GM18519 (cell line): ENCODE results near the gene USP49.
"Not testable (repeated sequence)": the region's sequence is repeated elsewhere in the genome, so short reads cannot be mapped to it uniquely, and the experiment has no call there.

Source experiments
- ATAC-seq: cut with Tn5 transposase; IDR thresholded peaks from one replicate; pipeline ENCODE4 v1.9.1; 2021; ENCODE audit warnings: mild to moderate bottlenecking, moderate library complexity; ENCODE audit not compliant: unreplicated experiment, low FRiP score

USP49 gene

DNA sequence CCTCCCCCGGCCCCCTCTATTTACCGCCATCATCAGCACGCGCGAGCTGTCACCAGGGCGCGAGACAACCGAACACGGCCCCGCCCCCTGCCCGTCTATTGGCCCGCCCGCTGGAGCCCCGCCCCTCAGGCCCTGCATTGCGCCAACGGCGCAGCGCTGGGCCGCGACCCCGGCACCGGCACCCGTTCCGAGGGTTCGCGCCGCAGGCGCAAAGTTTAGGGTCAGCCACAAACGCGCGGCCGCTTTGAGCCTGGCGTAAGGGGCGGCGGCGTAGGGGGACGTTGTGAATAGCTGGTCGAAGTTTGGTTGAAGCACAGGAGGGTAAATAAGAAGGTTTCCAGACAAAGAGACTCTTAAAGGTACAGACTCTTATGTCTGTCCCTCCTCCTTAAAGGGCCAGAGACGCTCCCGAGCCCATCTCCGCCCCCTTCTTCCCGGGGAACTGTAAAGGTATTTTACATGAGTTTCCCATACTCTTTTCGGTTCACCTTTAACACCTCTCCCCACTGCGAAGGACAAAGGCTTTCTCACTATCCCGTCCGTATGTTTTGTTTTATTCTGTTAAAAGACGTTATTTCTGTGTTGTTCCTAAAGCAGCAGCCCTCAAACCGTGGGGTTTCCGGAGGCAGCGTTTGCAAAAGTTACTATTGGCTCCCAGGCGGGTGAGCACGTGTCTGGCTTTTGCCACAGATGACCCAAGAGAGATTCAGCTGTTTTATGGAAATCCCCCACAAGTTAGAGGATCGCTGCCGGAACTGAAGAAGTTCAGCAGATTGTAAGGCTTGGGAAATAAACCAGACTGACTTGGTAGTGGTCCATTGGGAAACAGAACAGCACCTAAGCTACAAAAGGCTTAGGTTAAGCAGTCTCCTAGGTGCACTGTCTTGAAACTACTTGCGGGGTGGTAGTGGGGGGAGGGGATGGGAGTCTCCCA, at the start of gene USP49:
Gene USP49, minus strand, starts transcription at position 76 of the 934 bp plus-strand sequence. CDS start 88,392 bp downstream, outside the sequence.
- ATAC-seq: peak; percentile 57

DNA sequence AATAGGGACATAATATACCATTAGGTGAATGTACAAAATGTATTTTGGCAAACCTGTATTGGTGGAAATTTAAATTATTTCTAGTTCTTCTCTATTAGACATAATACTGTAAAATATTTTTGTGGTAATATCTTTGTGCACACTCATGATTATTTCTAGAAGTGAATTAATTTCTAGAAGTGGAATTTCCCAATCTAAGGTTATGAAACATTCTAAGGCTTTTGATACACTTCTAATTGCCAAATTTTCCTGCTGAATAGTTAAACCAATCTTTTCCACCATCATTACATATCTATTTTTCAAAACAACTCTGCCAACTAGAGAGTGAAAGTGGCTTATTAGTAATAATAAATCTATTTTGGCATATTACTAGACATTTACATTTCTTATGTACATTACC, 48.3 kb upstream of the USP49 start:
- no peak for ATAC-seq

DNA sequence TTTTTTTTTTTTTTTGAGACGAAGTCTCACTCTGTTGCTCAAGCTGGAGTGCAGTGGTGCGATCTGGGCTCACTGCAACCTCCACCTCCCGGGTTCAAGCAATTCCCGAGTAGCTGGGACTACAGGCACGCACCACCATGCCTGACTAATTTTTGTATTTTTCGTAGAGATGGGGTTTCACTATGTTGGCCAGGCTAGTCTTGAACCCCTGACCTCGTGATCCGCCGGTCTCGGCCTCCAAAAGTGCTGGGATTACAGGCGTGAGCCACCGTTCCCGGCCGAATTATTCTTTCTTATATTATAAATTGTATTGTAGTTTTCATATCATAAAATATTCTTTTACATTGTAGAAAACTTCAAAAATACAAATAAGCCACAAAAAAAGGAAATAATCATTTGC, 47.7 kb upstream of the USP49 start:
- ATAC-seq: not testable (repeated sequence)

DNA sequence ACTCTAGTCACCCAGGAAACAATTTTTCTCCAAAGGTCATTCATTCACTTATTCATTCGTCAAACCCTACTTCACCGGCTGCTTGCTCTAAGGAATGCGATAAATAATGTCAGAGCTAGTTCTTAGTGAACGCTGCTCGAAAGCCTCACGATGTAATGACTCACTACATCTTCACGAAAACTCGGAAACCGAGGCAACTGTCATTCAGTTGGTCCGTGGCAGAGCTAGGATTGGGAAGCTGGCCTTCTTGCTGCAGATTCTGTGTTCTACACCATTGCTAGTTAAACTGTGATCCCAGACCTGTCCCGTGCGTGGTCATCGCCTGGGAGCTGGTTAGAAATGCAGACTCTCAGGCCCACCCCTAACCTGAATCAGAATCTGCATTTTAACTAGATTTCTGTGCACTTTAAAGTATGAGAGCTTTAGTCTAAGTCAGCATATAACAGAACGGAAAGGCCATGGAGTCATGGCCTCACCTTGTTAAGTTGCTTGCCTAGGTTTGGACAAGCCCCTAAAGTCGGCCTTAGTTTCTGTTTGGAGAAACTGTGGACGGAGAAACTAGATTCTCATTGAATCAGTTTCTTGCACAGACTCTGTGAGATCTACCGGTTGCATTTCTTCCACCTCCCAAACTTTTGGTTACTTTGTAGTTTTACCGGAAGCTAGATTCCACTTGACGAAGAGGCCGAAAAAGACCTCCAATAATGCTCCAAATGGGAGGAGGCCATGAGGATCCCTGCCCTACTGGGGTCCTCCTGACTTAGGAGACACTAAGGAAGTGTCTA, 47.1 kb upstream of the USP49 start:
- no peak for ATAC-seq

DNA sequence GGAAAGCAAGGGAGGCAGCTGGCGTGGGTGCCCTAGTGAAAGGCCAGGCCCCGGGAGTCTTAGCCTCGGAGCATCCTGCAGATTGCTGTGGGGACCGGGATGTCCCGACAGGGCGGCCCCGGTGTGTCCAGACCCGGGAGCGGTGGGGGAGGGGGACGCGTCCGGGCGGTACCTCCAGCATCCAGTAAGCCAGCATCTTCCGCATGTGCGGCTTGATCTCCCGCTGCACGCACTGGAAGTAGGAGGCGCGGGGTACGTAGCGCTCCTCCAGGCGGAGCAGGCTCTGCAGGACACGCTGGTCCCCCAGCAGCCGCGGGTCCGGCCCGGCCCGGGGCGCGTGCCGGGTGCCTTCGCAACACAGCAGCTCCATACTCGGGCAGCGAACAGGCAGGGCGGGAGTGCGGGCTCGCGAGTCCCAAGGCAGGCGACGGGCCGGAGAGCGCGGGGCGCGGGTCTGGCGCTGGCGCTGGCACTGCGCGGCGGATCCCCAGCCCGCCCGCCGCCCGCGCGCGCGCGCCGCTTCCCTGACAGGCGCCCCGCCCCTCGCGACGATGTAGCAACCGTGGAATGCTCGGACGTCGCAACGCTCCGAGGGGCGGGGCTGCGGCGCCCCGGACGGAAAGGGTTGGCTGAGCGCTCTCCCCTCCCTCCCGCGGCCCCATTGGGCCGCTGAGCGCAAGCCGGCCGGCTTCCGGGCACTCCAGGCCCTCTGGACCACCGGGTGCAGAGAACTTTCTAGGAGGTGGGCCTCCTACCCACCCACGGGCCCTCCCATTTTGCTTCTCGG, 46.3 kb upstream of the USP49 start, which contains the start of gene CCND3:
Gene CCND3, minus strand, starts transcription at position 529 of the 787 bp plus-strand sequence. Its CDS starts 159 bp downstream, at position 370.
- ATAC-seq: peak; percentile 80

DNA sequence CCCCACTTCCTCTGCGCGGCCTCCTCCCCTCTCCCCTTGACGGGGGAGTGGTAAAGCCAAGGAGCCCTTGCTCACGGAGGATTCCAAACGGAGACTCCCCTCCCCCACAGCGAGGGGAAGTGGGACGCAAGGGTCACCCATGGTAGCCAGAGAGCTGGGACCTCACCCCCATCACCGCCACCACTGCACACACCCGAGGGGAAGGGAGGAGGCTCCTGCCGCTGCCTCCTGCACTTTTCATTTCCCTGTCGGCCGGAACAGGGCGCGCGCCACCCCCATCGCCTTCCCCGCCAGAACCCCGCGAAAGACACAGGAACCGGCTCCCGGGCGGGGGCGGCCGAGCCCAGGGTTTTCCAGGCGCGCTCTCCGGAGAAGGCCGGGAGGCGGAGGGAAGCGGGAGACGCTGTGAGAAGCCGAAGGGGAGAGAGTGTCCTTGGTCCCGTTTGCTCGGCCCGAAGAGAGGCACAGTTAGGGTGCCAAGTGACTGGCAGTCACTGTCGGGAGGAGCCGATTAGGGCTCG, 45.6 kb upstream of the USP49 start:
- no peak for ATAC-seq

DNA sequence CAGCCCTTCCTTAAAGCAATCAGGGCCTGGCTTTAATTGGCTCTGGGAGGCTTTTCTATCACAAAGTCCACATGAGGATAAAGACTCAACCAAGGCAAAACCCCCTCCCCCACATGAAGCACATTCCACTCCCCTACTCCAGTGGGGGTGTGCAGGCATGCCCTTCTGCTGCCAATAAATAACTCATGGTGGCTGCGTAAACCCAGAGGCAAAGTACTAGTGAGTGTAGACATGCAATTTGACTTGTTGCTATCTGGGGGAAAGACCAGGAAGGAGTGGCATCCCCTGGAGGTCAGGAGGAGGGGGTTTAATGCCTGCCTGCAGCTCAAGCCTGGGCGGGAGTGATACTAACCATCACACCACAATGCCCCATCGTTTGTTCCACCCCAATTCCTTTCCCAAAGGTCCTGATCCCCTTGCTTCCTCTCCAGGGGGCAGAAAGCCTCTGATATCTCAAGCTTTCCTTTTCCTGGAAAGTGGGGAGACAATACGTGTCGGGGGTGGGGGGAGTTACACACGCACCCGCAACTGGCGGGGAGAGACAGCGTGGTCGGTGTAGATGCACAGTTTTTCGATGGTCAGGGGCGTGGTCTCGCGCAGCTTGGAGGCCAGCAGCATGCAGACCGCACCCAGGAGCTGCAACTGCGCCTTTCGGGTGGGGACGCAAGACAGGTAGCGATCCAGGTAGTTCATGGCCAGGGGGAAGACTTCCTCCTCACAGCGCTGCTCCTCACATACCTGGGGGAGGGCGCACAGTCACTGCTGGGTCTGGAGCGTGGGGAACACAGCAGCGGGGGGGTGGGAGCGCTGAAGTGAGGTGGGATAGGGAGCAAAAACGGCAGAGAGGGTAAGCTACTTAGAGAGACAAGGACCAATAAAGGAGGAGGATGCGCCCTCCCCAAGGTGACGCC, 44.9 kb upstream of the USP49 start:
- ATAC-seq: no peak

DNA sequence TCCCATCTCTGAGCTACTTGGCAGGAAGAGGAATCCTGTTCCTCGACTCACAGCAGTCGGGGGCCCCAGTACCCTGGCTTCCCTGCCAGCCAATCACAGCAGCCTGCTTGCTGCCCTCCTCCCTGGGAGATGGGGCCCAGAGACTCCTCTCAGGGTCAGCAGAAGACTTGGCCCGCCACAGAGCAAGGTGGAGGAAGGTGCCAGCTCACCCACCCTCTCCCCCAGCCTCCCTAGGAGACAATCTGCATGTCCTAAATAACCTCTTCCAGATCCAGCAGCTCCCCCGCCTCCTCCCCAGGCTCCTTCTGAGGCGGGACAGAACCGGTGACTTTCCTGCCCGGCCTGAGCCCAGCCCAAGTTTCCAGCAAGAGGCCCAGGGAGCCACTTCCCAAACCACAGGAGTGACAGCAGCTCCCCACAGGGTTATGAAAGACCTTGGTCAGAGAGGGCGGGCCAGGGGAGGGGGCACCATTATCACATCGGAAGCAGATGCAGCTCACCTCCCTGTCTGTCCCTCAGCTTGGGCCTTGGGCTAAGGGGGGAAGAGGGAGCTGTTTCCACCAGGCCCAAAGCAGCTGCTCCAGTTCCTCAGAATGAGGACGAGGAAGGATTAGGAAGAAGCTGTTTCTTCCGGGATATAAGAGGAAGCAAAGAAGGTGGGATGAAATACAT, 44.1 kb upstream of the USP49 start:
- ATAC-seq: no peak

DNA sequence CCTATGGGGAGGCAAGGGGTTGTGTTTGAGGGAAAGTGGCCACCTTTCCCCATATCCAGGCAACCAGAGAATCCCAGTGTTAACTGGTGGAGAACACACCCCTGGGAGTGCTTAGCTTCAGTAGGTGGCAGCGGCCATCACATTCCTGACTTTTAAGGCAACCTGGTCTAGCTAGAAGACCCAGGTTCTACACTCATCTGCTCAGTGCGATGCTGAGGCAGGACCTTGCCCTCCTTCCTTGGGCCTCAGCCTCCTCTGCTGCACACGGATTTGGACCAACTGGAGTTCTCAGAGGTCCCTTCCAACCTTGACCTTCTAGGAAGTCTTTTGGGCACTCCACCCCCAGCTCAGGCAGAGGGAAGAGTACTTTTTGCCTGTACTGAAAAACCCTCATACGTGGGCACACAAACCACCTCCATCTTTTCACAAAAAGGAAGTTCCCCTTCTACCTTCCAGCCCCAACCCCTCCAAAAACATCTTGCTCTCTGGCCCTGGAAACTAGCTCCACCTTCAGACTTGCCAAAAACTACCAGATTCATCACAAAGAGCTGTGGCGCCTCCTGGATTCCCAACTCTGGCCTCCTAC, 43.5 kb upstream of the USP49 start:
- ATAC-seq: no peak

DNA sequence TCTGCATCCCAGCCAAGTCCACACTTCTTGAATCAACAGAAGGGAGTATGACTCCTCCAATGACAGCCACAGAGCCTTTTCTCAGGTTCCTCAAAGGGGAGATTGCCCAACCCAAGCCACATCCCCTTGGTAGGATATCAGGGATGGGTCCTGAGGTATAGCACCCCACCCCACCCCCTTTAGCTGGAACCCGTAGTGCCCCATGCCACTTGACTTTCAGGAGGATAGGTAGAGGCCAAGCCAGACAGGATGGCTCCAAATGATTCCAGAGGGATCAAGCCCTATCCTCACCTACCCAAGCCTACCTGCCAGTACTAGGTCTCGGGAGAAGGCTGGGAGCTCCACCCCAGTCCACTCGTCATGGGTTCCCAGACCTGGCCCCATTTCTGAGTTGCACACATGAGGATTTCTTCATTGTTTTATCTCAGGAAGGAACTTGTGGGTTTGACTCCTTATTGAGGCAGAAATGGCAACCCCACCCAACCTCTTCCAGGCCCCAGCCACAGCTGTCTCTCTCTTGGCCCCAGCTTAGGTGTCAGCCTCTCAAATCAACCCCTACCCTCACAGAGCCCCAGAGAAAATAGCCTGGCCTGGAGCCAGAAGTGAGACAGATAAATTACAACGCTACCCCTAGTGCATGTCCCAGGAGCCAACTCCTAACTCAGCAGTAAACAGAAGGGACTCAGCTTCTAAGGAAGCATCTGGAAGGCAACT, 42.8 kb upstream of the USP49 start:
- ATAC-seq: no peak

DNA sequence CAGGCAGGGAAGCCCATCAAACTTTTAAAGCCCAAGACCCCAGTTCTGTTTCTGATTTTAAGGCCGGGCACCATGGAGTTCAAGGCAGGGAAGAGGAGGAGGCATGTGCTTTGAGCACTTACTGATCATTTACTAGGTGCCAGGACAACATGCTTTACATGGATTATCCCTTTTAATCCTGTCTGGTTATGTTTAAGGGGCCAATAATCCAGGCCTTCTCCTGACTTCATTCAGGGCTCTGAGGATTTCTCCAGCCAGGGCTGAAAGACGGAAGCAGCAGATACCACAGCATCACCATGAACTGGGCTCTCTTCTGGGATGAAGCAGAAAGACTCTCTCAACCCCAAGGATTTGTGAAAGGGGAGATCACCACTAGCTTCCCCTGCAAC, 42.3 kb upstream of the USP49 start:
- ATAC-seq: no peak

DNA sequence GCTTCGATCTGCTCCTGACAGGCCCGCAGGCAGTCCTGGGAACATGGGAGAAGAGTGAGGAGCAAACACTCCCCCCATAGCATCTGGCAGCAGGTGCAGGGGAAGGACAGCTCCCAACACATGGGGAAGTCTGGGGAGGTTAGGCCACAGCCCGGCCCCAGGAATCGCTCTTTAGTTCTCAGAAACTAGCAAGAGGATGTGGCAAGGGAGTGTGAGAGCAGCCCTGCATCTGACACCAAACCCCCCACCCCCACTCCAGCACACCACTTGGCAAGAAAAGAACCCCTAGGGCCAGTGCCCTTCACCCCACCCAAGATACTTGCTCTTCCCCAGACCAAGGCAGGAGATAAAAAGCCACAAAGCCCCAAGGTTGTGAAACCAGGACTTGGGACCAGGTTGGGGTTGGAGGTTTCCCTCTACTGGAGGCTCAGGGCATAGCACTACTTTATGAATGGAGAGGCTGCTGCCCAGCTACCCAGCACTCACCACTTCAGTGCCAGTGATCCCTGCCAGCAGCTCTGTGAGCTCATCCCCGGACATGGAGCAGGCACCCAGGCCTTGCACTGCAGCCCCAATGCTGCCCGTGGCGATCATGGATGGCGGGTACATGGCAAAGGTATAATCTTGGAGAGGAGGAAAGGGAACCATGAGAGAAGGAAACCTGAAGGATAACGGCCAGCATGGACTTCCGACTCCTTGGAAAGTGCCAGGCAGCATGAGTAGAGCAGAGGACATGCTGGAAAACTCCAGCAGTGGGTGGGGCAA, 41.1 kb upstream of the USP49 start:
- no peak for ATAC-seq

DNA sequence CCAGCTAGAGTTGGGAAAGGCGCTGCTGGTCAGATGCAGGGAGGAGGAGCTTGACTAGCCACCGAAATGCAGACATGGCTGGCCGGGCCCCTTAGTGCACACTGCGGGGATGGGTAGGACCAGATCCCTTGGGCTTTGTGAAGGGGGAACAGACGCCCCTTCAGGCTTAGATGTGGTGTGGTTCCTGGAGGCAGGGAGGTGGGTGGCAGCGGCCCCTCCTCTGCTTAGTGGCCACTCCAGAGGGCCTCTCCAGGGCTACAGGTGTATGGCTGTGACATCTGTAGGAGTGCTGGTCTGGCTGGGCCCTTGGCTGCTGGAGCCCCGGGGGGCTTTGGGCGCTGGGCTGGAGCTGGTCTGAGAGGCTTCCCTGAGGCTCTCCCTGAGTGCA, 40.5 kb upstream of the USP49 start:
- no peak for ATAC-seq

DNA sequence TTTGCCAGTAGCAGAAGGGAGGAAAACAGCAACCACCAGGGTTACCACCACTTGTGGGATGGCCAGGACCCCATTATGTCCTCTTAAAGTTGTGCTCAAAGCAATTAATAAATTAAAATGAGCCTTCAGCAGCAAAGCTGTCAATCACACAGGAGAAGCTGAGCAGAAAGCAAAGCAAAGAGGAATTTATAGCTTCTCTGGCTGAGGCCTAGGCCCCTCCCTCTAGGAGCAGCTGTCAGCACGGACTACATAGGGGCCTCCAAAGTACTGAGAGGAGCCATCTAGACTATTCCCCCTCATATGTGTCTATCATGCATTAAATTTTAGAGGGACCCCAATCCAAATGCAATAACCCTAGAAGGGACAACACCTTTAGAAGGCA, 40.0 kb upstream of the USP49 start:
- ATAC-seq: no peak

DNA sequence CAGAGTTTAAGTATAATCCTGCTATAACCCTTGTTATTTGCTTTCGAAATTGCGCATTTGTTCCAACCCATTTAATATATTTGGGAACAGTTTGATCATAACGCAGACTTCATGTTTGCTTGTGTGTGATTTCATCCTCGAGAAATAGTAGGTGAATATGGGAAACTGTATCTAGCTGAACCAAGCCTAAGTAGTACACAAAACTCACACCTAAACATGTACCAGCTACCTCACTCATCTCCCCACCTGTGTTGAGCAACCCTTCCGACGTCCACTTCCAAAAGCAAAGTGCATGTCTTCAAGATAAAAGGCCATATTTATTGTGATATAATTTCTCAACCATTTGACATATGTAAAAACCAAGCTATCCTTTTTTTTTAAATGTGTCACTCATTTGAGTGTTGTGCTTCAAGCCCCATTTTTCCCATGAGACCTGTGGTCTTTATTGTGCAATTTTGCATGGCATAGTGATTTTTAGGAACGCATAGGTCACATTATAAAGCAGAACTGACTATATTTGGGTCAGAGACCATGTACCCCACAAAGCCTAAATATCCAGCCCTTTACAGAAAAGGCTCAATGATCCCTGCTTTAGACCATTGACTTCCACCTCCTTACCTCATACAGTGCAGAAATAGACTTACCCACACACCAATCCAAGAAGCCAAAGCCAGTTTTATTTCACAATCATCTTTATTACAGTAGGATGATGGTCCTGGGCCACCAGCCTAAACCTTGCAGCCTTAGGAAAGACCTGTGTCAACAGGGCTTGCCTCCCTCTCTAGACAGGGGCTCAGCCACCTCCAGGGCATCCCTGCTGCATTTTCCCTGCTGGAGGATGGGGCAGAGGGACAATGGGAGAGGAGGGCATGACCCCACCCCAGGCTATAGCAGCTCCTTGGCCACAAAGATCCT, 39.4 kb upstream of the USP49 start:
- ATAC-seq: no peak

DNA sequence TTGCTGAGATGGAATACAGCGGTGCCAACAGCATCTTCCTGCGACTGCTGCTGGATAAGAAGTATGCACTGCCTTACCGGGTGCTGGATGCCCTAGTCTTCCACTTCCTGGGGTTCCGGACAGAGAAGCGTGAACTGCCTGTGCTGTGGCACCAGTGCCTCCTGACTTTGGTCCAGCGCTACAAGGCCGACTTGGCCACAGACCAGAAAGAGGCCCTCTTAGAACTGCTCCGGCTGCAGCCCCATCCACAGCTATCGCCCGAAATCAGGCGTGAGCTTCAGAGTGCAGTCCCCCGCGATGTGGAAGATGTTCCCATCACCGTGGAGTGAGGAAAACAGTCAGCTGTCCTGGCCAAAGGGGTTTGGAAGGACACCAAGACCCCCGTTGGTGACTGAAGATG, 37.2 kb upstream of the USP49 start:
- no peak for ATAC-seq
